Mesenteric fat pad (tissue), 1 donor: ENCODE results near the gene MEGF6. TPM values are rescaled to one million over a fixed set of nuclear protein-coding genes. Genes with fewer than 3 reads are reported as not detected.
"Not testable (repeated sequence)": the region's sequence is repeated elsewhere in the genome, so short reads cannot be mapped to it uniquely, and the experiment has no call there.

Experiments used
- DNase-seq: peaks from one replicate; pipeline ENCODE4 v3.0.0-alpha.2; 2020; ENCODE audit warnings: low spot score
- total RNA-seq: library from RNA; stranded (reverse); fragmentation: NEBNext Ultra II Directional; extraction: Animal tissue kit (Norgen Biotek cat#: 25700); gene quantifications from one replicate; pipeline ENCODE4 v1.2.1, GENCODE V29; 2021
- donor health status: DM: yes; HTN: yes; CAD: no.

MEGF6 gene
- total RNA-seq, 1 donor from 2014 or later, result 61.1 TPM

DNA sequence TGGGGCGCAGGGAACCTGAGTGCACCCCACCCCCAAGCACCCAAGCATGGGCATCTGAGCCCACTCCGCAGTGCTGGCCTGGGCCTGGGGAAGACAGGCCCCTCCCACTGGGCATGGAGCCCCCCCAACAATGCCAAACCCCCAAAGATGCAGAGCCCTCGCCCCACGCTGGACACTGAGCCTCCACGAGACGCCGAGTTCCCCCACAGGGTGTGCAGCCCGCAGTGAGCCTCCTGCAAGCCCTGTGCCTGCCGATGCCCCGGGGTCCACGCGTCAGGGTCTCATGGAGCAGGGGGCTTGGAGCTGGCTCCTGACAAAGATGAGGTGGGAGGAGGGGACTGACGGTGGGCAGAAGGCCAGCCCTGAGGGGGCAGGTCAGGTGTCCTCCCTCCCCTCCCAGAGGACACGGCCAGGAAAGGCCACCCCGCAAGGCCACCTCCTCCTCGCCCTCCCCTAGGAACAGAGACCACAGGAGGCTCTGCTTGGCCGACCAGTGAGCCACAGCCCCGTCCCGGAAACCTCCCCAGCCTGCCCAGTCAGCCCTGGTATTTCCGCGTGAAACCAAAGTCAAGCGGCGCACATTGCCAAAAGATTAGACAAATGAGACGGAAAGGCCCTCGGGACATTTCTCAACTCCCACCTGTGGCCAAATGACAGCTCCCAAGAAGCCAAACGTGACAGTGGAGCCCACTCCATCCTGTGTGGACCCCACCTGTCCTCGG is 33.4 kb downstream of the MEGF6 start:
- DNase-seq, result no peak

DNA sequence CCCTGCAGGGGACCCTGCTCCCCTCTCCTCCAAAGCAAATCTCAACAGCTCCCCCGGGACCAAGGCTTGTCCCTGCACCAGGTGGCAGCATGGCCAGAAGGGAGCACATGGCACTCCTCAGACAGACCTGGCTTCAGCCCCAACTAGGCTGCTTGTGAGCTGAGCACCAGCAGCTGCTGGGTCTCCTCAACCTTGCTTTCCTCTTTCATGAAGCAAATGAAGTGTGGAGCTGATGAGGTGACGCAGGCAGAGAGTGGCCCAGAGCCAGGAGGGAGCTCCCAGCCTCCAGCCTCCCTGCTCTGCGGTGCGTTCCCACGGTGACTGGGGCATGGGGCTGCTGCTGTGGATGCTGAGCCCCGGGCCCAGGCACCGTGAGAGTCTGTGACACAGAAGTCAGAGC is 34.0 kb downstream of the MEGF6 start:
- no peak for DNase-seq

DNA sequence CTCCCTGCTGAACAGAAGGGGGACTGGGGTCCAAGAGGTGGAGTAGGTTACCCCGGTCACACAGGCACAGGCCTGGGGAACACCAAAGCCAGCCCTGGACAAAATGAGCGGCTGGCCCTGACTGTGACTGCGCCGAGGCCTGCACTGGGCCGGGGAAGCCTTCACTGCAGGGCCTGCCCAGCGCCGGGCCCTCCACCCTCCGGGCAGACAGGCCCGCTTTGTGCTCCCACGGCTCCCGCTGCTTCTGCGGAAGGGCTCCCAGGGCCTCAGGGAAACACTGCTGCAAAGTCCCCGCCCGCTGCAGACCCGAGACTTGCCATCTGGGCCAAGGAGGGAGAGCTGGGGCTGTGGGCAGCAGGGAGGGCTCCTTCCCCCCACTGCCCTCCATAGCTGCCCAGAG is 35.3 kb downstream of the MEGF6 start:
- DNase-seq, result no peak

DNA sequence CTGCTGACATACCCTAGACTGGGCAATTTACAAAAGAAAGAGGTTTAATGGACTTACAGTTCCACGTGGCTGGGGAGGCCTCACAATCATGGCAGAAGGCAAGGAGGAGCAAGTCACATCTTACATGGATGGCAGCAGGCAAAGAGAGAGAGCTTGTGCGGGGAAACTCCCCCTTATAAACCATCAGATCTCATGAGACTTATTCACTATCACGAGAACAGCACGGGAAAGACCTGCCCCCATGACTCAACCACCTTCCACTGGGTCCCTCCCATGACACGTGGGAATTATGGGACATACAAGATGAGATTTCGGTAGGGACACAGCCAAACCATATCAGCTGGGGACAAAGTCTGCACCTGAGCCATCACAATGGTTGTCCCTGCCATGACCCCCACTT is 35.8 kb downstream of the MEGF6 start:
- not testable (repeated sequence) for DNase-seq

DNA sequence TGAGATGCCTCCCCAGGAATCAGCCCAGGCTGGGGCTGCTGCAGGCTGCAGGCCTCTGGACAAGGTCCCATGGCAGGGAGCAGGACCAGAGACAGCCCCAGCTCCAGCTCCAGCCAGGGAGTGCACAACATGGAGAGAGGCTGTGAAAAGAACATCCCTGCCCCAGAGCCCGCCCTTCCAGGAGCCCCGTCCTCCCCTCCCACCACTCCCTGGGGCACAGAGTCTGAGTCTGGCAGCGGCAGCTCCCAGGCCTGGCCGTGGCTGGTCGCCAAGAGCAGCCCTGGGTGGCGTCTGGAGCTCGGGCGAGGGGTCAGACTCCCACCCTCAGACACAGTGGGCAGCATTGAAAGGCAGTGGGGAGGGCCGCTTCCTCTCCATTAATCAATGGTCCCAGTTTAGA is 37.8 kb downstream of the MEGF6 start:
- no peak for DNase-seq

DNA sequence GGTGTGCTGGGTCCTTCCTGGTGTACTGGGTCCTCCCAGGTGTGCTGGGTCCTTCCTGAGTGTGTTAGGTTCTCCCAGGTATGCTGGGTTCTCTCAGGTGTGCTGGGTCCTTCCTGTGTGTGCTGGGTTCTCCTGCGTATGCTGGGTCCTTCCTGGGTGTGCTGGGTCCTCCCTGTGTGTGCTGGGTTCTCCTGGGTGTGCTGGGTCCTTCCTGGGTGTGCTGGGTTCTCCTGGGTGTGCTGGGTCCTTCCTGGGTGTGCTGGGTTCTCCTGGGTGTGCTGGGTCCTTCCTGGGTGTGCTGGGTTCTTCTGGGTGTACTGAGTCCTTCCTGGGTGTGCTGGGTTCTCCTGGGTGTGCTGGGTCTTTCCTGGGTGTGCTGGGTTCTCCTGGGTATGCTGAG is 38.7 kb downstream of the MEGF6 start:
- not testable (repeated sequence) for DNase-seq

DNA sequence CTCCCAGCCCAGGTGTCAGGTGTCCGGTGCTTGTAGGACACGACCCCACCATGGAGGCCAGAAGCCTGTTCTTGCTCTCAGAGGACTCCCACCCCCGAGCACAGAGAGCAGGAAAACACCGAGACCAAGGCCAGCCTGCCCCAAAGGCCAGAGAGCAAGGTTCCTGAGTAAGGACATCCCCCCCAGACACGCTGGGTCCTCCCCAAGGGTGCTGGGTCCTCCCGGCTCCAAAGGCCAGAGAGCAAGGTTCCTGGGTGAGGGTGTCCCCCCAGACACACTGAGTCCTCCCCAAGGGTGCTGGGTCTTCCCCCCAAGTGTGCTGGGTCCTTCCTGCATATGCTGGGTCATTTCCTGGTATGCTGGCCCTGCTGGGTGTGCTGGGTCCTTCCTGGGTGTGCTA is 40.0 kb downstream of the MEGF6 start:
- DNase-seq, result no peak

DNA sequence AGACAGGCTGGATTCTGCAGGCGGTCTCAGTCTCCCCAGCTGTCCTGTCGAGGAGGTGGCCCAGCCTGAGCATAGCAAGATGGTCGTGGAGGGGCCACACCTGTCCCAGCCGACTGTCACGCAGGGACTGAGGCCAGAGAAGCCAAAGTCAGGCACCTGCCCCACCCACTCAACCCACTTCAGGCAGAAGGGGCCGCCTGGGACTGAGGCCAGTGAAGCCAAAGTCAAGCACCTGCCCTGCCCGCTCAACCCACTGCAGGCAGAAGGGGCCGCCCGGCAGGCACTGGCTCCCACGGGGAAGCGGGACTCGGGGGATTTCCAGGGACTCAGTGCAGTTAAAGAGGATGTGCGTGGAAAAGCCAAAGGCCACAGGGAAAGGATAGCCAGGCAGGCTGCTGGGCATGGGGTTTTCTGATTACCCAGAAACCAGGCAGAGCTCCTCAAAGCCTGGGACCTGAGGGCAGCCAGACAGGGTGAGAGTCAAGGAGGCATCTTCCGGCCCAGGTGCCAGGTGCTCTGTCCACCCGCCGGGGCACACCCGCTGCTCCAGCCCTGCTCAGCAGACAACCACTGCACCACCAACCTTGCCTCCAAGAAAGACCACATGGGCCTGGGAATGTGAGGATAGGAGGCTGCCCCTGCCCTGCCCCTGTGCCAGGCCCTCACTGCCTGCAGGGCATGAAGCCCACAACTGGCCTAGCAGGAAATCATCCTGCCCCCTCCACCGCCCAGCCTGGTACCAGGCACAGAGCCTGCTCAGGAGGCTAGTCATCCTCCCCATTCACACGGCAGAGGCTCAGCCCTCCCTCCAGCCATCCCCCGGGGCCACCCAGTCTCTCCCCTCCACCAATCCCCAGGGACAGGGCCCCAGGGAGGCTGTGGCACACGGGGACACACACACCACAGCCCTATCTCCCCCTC is 41.0 kb downstream of the MEGF6 start:
- DNase-seq, result no peak

DNA sequence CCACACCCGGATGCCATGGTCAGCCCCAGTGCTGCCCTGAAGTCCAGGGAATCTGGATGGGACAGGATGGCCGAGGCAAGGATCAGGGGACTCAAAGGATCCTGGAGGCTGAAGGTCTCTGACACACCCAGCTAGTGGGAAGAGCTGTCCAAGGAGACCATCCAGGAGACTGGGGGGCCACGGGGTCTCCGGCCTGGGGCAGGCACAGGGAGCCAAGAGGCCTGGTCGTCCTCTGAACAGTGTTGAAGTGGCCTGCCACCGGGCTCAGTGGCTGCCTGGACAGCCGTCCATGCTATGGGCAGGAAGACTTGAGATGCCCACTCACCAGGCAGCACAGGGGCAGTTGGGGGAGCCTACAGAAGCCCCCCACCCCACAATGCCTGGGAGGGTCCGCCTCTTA is 41.9 kb downstream of the MEGF6 start:
- no peak for DNase-seq

DNA sequence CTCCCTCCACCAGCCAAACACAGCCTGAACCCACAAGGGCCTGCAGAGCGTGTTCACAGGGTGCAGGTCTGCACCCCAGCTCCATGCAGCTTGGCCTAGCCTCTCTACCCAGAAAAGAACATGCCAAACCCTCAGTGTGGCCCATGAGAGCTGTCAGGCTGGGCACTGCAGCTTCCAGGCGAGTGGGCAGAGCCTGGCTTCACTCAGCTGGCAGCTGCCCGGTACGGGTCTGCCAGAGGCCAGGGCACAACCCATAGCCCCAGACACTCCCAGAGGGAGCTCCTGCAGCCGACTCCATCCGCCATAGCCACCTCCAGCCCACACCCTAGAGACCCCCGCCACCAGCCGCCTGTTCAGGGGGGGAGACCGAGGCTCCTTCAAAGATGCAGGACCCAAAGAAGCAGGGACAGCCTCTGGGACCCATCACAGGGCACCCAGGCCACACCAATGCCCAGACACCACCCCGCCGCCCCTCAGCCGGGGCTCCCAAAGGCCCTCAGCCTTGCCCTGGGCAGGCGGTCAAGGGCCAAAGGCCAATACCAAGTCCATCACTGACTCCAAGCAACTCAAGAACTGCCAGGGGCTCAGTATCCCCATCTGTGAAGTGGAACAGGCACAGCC is 42.4 kb downstream of the MEGF6 start:
- DNase-seq, result no peak

DNA sequence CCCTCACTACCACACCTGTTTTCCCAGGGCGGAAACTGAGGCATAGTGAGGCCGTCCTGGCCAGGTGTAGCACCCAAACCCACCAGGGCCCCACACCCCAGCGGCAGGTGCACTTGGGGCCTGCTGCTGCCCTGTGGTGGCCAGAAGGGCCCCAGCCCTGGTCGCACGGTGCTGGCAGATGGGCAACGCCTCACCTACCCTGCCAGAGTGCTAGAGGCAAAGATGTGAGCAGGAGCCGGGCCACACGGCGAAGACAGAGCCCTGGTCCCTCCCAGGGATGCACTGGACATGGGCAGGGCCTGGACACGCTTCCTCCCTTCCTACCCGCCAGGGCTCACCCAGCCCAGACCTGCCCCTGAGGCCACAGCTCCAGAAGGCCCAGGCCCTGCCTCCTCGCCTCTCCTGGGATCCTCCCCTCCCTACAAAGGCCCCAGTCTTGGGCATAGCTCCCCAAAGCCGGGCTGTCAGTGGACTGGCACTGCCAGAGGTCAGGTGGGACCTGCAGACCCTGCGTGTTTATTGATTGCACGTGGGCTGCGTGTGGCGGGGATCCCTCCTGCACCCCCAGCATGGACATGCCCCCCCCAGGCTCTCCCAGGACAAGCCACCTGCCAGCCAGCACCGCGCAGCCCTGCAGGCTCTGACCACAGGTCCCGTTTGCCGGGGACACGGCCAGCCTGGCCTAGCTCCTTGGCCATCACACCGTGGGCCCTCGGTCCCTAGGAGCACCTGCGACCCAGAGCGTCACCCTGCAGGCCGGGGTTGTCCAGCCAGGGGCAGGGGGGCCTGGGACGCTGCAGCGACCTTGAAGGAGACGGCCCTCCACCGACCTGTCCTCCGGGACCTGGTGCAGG is 44.1 kb downstream of the MEGF6 start:
- DNase-seq, result no peak

DNA sequence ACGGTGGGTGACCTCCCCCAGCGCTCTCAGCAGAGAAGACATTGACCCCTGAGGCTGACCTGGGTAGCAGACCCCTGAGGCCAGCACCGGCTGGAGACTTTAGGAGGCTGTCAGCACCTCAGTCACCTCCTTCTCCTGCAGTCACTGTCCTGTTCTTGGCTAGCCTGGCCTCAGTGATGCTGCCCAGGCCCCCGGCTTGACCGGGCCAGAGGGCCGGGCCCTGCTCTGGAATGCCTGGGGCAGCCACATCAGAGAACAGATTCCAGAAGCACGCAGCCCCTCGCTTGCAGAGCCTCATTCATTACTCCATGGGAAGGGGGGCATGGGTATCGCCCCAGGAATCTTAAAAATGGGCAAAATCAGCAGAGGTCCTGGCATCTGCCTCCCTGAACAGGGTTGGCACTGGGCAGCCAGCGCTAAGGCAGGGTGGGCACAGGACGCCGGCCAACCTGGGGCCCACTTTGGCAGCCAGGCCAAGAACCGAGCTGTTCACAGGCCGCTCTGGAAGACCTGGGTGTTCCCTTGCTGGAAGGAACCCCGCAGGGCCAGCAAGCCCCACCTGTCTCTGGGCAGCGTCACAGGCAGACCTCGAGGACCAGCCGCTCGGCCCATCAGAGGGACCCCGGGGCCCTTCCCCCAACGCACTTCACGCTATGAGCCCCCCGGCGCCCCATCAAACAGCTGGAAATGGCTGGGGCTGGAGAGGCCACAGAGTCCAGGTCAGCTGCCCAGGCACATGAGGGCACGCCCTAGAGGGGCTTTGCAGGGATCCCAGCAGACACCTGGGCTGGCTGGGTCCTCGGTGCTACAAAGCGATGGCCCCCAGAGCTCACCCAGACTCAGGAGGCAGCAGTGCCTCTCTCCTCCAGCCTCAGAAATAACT is 45.1 kb downstream of the MEGF6 start:
- no peak for DNase-seq

DNA sequence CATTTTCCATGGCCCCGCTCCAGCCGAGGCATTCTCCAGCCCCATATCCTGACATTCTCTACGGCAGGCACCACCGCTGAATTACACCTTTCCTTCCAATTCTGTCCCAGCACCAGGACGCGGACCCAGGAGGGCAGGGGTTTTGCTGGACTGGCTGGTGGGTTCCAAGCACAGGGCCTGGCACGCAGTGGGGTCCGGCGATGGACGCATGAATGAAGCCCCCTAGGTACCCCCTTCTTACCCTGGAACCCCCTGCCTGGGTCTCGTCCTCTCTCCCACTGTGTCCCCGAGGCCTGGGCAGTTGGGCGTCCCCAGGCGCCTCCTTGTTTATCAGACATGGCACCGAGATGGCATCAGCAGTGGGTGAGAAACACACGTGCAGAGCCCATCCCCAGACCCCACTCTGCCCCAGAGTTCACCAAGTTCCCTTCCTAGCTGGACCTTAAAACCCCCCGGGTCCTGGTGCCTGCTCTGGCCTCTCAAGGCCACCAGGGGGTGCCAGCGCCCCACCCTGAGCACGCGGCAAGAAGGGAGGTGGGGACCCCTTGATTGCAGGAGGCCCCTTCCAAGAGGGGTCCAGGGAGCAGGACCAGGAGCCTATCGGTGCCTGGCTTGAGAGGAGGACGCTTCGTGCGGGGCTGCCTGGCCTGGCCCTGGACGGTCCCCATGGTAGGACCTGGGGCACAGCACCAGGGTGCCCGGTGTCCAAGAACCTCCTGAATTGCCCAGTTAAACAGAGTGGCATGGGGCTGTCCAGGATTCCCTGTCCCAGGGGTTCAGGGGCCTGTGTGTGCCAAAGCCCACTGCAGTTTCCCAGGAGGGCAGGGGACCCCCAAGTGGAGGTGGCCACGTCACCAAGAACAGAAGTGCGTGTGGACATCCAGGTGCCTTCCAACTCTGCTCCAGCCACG is 46.1 kb downstream of the MEGF6 start:
- DNase-seq, result no peak

DNA sequence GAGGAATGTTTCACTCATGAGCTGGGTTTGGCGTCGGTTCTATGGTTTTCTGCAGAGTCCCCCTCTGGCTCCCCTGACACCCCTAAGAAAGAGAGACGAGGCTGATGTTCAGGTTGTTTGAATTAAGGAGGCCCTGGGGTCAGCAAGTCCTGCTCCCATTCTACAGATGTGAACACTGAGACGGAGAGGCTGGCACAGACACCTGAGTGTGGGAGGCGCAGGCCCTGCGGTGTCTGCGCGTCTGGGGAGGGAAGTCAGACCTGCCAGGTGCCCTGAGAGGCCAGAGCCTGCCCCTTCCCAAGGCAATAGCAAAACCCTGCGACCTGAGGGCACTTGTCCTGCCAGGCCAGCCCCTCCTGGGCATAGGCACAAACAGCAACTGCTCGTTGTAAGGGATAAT is 47.7 kb downstream of the MEGF6 start:
- no peak for DNase-seq

DNA sequence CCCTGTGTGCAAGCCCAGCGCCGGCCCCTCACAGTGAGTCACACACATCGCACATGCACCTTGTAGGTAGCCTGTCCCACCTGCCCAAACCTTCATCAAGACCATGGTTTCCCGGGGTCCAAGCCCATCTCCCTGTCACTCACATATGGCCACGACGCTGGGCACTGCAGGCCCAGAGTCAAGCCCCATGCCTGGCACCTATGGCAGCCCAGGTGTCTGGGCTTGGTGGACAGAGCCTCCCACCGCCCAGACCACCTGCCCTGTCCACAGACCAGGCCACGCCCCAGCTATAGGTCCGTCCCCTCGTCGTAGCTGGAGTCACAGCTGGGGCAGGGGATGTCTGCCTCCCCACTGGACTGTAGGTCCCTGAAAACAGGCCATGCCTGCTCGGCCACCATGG is 48.2 kb downstream of the MEGF6 start:
- no peak for DNase-seq

DNA sequence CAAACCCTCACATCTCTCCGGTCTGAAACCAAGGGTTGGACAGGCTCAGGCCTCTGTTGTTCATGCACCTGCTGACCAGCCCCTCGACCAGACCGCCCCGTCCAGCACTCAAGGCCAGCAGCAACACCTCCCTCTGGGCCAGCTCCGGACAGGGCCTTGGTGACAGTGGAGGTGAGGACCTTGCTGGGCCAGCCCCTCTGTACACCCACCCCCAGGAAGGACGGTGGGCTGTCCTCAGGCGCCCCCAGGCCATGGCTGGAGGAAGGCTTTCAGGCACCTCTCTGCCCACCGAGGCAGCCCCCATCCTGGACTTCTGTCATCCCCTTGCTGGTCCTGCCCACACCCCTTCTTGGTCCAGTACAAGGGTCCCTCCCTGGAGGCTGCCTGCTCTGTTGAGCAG is 48.6 kb downstream of the MEGF6 start:
- no peak for DNase-seq

DNA sequence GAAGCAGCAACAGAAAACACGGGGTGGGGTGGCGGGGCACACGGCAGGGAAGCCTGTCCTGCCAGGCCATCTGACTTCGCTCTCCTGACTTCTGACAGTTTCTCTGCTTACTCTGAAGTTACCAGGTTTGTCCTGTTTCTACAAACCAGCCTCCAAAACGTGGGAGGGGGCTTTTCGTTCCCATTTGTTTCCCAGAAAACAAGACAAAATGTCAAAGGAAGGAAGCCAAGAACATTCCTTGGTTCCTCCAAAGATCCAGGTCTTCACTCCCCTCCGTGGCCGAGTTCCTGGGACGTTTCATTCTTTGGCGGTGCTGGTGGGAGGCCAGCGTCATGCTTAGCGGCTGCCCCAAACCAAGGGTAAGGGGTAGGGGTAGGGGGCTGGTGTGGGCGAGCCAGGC is 49.6 kb downstream of the MEGF6 start:
- no peak for DNase-seq

DNA sequence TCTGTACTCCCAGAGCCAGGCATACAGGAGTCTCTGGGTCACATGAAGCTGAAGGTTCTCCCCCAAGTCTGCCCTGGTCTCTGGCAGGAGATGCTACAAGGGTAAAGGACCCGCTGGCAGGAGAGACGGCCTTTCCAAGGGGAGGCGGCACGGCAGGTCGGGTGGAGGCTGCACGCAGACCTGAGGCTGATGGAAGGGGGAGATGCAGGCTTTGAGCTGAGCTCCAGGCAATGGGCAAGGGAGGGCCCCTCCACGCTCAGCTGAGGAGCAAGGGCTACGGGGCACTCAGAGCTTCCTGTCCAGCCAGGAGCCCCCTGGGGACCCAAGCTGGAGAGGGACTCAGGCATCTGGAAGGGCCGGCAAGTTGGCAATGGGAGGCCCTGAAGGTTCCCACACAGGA is 50.3 kb downstream of the MEGF6 start:
- no peak for DNase-seq

DNA sequence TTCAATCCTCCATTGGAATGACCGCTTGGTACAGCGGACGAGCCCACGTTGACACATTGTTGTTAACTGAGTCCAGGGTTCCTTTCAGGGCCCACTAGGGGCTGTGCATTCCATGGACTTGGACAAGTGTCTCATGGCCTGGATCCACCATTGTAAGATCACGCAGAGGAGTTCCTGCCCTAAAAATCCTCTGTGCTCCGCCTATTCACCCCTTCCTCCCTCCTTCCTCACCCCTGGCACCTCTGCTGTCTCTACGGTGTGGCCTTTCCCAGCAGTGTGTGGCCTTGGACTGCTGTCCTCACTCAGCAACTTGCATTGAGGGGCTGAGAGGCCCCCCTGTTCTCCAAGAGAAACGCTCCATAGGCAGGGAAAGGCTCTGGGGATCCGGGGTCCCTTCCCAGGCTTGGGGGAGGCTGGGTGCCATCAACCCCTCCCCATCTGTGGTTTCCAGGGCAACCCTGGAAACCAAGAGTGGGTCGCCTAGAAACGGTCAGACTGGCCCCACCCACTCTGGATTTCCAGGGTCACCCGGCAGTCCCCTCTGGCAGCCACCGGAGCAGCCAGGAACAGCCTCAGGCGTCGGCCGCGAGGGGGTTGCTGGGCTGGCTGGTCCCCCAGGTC is 50.9 kb downstream of the MEGF6 start:
- DNase-seq, result no peak
